Measurements from ENCODE around the gene CSH1. TPM values are rescaled to one million over a fixed set of nuclear protein-coding genes. Genes with fewer than 3 reads are reported as not detected.

Gene CSH1
- total and polyA plus RNA-seq, 2 experiments from 2014 or later = 0.68 TPM; not detected in 1

DNA sequence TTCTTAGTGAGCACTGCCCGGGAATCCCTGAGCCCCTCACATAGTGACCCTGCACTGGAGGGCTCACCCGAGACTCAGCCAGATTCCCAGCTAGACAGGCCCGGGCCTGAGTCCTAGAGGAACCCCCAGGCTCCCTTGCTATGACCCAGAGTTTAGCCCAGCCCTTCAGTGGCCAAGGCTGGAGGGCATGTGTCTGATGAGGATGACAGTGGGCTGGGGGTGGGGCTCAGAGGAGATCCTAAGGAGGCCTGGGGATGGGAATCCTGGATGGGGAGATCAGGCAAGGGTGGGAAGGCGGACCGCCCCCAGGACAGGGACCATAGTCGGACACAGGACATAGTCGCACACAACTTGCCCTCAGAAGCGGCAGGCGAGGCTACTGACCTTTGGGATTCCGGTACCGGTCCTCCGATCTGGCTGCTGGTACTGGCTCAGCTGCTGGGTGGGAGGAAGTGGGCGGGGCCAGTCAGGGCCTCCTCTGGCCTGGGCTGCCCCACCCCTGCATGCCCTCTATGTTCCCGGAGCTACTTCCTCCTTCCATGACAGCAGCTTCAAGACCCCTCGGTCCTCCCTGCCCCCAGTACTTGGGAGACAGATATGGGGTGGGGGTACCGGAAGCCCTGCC, 34.7 kb upstream of the CSH1 start (continued):
- TF ChIP-seq, protein P1, sequence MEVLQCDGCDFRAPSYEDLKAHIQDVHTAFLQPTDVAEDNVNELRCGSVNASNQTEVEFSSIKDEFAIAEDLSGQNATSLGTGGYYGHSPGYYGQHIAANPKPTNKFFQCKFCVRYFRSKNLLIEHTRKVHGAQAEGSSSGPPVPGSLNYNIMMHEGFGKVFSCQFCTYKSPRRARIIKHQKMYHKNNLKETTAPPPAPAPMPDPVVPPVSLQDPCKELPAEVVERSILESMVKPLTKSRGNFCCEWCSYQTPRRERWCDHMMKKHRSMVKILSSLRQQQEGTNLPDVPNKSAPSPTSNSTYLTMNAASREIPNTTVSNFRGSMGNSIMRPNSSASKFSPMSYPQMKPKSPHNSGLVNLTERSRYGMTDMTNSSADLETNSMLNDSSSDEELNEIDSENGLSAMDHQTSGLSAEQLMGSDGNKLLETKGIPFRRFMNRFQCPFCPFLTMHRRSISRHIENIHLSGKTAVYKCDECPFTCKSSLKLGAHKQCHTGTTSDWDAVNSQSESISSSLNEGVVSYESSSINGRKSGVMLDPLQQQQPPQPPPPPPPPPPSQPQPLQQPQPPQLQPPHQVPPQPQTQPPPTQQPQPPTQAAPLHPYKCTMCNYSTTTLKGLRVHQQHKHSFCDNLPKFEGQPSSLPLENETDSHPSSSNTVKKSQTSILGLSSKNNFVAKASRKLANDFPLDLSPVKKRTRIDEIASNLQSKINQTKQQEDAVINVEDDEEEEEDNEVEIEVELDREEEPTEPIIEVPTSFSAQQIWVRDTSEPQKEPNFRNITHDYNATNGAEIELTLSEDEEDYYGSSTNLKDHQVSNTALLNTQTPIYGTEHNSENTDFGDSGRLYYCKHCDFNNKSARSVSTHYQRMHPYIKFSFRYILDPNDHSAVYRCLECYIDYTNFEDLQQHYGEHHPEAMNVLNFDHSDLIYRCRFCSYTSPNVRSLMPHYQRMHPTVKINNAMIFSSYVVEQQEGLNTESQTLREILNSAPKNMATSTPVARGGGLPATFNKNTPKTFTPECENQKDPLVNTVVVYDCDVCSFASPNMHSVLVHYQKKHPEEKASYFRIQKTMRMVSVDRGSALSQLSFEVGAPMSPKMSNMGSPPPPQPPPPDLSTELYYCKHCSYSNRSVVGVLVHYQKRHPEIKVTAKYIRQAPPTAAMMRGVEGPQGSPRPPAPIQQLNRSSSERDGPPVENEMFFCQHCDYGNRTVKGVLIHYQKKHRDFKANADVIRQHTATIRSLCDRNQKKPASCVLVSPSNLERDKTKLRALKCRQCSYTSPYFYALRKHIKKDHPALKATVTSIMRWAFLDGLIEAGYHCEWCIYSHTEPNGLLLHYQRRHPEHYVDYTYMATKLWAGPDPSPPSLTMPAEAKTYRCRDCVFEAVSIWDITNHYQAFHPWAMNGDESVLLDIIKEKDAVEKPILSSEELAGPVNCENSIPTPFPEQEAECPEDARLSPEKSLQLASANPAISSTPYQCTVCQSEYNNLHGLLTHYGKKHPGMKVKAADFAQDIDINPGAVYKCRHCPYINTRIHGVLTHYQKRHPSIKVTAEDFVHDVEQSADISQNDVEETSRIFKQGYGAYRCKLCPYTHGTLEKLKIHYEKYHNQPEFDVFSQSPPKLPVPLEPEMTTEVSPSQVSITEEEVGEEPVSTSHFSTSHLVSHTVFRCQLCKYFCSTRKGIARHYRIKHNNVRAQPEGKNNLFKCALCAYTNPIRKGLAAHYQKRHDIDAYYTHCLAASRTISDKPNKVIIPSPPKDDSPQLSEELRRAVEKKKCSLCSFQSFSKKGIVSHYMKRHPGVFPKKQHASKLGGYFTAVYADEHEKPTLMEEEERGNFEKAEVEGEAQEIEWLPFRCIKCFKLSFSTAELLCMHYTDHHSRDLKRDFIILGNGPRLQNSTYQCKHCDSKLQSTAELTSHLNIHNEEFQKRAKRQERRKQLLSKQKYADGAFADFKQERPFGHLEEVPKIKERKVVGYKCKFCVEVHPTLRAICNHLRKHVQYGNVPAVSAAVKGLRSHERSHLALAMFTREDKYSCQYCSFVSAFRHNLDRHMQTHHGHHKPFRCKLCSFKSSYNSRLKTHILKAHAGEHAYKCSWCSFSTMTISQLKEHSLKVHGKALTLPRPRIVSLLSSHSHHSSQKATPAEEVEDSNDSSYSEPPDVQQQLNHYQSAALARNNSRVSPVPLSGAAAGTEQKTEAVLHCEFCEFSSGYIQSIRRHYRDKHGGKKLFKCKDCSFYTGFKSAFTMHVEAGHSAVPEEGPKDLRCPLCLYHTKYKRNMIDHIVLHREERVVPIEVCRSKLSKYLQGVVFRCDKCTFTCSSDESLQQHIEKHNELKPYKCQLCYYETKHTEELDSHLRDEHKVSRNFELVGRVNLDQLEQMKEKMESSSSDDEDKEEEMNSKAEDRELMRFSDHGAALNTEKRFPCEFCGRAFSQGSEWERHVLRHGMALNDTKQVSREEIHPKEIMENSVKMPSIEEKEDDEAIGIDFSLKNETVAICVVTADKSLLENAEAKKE (CRISPR knock-in tag; IDR thresholded peaks at IDR 0.05) = no peak
- TF ChIP-seq, protein P2, sequence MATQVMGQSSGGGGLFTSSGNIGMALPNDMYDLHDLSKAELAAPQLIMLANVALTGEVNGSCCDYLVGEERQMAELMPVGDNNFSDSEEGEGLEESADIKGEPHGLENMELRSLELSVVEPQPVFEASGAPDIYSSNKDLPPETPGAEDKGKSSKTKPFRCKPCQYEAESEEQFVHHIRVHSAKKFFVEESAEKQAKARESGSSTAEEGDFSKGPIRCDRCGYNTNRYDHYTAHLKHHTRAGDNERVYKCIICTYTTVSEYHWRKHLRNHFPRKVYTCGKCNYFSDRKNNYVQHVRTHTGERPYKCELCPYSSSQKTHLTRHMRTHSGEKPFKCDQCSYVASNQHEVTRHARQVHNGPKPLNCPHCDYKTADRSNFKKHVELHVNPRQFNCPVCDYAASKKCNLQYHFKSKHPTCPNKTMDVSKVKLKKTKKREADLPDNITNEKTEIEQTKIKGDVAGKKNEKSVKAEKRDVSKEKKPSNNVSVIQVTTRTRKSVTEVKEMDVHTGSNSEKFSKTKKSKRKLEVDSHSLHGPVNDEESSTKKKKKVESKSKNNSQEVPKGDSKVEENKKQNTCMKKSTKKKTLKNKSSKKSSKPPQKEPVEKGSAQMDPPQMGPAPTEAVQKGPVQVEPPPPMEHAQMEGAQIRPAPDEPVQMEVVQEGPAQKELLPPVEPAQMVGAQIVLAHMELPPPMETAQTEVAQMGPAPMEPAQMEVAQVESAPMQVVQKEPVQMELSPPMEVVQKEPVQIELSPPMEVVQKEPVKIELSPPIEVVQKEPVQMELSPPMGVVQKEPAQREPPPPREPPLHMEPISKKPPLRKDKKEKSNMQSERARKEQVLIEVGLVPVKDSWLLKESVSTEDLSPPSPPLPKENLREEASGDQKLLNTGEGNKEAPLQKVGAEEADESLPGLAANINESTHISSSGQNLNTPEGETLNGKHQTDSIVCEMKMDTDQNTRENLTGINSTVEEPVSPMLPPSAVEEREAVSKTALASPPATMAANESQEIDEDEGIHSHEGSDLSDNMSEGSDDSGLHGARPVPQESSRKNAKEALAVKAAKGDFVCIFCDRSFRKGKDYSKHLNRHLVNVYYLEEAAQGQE (IDR thresholded peaks at IDR 0.05; ENCODE audit: unreplicated experiment) = no peak

Data from GM23338 (cell line).